Epithelial cell of proximal tubule (primary cell): ENCODE data around the gene MDM1. TPM values are rescaled to one million over a fixed set of nuclear protein-coding genes. Genes with fewer than 3 reads are reported as not detected.

ENCODE experiments used
- DNase-seq: peaks from one replicate; pipeline ENCODE4 v3.0.0-alpha.2; 2011; ENCODE audit warnings: low read depth
- H3K4me3 ChIP-seq: 2 replicates; pipeline ENCODE4 v1.5.1; 2011; ENCODE audit warnings: low read depth, mild to moderate bottlenecking, low read length
- CTCF ChIP-seq: conservative IDR thresholded peaks from 2 replicates; pipeline ENCODE4 v1.5.1; 2012; ENCODE audit warnings: low read depth, mild to moderate bottlenecking, low read length
- total RNA-seq: library from RNA; depleted of rRNA; stranded (reverse); fragments of >200 nt; gene quantifications from 2 replicates; pipeline ENCODE4 v1.2.3, GENCODE V29; 2015

The MDM1 gene
- 3.9 and 7.2 TPM in 2 replicates for total RNA-seq

- H3K4me3 ChIP-seq: peak within 1 kb of the TSS; percentile 74
- no peak for TF ChIP-seq CTCF
- DNase-seq: peak; percentile 80
Observed at GRCh38 chr12:68331869-68332727, at the start of gene MDM1. MDM1 (minus strand) TSS chr12:68332362; CDS start chr12:68332245, 117 bp downstream.

- no peak for TF ChIP-seq CTCF
- no peak overlapping the region for H3K4me3 ChIP-seq
- DNase-seq: no peak
Observed at GRCh38 chr12:68381476-68382219, 49.5 kb upstream of the MDM1 start.

GRCh38 chr12:68378872-68379606, 46.9 kb upstream of the MDM1 start:
- DNase-seq: no peak
- no peak for TF ChIP-seq CTCF
- H3K4me3 ChIP-seq: no peak overlapping the region

GRCh38 chr12:68377881-68378280, 45.7 kb upstream of the MDM1 start:
- H3K4me3 ChIP-seq: no peak overlapping the region
- no peak for TF ChIP-seq CTCF
- DNase-seq: no peak

GRCh38 chr12:68376901-68377300, 44.7 kb upstream of the MDM1 start:
- no peak for TF ChIP-seq CTCF
- no peak overlapping the region for H3K4me3 ChIP-seq

GRCh38 chr12:68375756-68376695, 43.9 kb upstream of the MDM1 start:
- no peak for TF ChIP-seq CTCF
- DNase-seq: no peak

More at GRCh38 chr12:68376901-68377300, 44.7 kb upstream of the MDM1 start:
- DNase-seq: no peak

More at GRCh38 chr12:68375756-68376695, 43.9 kb upstream of the MDM1 start:
- H3K4me3 ChIP-seq: no peak overlapping the region
